Keratinocyte (primary cell): ENCODE data around the gene EXOC8. TPM values are rescaled to one million over a fixed set of nuclear protein-coding genes. Genes with fewer than 3 reads are reported as not detected.

Experiments used
- DNase-seq: peaks from one replicate; pipeline ENCODE4 v3.0.0-alpha.2; 2011; ENCODE audit warnings: low read depth, missing footprints, low spot score
- FAIRE-seq: peaks from 2 replicates; lab custom pipeline; 2011; peaks lifted over from hg19 to GRCh38; lab: Jason Lieb, UNC
- H2AFZ ChIP-seq: 2 replicates; pipeline ENCODE4 v1.6.0; 2012; ENCODE audit warnings: low read length, control low read depth, inconsistent platforms; ENCODE audit not compliant: control insufficient read depth
- H3K27ac ChIP-seq: 2 replicates; pipeline ENCODE4 v1.5.1; 2011; ENCODE audit warnings: low read length; ENCODE audit not compliant: control insufficient read depth, insufficient read depth
- H3K27me3 ChIP-seq: 3 replicates; pipeline ENCODE4 v1.6.0; 2011; ENCODE audit warnings: low read length; ENCODE audit not compliant: control insufficient read depth, insufficient read depth; ENCODE audit errors: extremely low read depth
- H3K36me3 ChIP-seq, 2 experiments: 2 replicates in 1 of 2; 3 replicates in 1 of 2; pipeline ENCODE4 v1.5.1; 2011; ENCODE audit warnings: low read length in 2 of 2, mild to moderate bottlenecking in 1 of 2; ENCODE audit not compliant: control insufficient read depth in 2 of 2, insufficient read depth in 2 of 2; ENCODE audit errors: extremely low read depth in 1 of 2
- H3K4me1 ChIP-seq: 3 replicates; pipeline ENCODE4 v1.5.1; 2011; ENCODE audit warnings: low read length; ENCODE audit not compliant: control insufficient read depth, insufficient read depth; ENCODE audit errors: extremely low read depth
- H3K4me2 ChIP-seq: 3 replicates; pipeline ENCODE4 v1.6.0; 2011; ENCODE audit warnings: low read depth, low read length; ENCODE audit not compliant: control insufficient read depth, insufficient read depth; ENCODE audit errors: extremely low read depth
- H3K4me3 ChIP-seq, 3 experiments: fragments of 200-600 bp in 1 of 3; sonication (generic) in 1 of 3; 2 replicates in 2 of 3; 3 replicates in 1 of 3; pipeline ENCODE4 v1.5.1; 2011 to 2016; ENCODE audit warnings: low read length in 3 of 3, mild to moderate bottlenecking in 3 of 3, control low read depth in 2 of 3, inconsistent platforms in 1 of 3, low read depth in 1 of 3, mixed read lengths in 1 of 3, mixed run types in 1 of 3, moderate library complexity in 1 of 3; ENCODE audit not compliant: control insufficient read depth in 2 of 3, insufficient read depth in 2 of 3; ENCODE audit errors: extremely low read depth in 1 of 3
- H3K79me2 ChIP-seq: 2 replicates; pipeline ENCODE4 v1.6.0; 2012; ENCODE audit warnings: low read length; ENCODE audit not compliant: control insufficient read depth, insufficient read depth
- H3K9ac ChIP-seq: 3 replicates; pipeline ENCODE4 v1.6.0; 2011; ENCODE audit warnings: low read length; ENCODE audit not compliant: control insufficient read depth, insufficient read depth; ENCODE audit errors: extremely low read depth
- H3K9me1 ChIP-seq: 3 replicates; pipeline ENCODE4 v1.6.0; 2011; ENCODE audit warnings: low read length; ENCODE audit not compliant: control insufficient read depth, insufficient read depth; ENCODE audit errors: extremely low read depth
- H3K9me3 ChIP-seq: 2 replicates; pipeline ENCODE4 v1.5.1; 2012; ENCODE audit warnings: low read depth, low read length; ENCODE audit not compliant: control insufficient read depth
- H4K20me1 ChIP-seq: 3 replicates; pipeline ENCODE4 v1.6.0; 2011; ENCODE audit warnings: low read length; ENCODE audit not compliant: control insufficient read depth, insufficient read depth; ENCODE audit errors: extremely low read depth
- EZH2 ChIP-seq: IDR thresholded peaks from one replicate; pipeline ENCODE4 v1.6.1; 2012; ENCODE audit warnings: inconsistent platforms, mild to moderate bottlenecking, low read length, moderate library complexity
- dilution Hi-C: fragments of 300-500 bp; cut with MboI; formaldehyde crosslinking; loops from one replicate; pipeline ENCODE4 v1.7.0; 2020; ENCODE audit warnings: low sequenced_read_pairs; ENCODE audit not compliant: extremely low pct_ligation_motif_present
- polyA plus RNA-seq, 5 experiments: library from polyadenylated mRNA; depleted of rRNA in 3 of 5; stranded (reverse) in 3 of 5; stranded (forward) in 1 of 5; unstranded in 1 of 5; fragments of >200 nt; gene quantifications; 1 replicate in 1 of 5; 2 replicates in 3 of 5; 3 replicates in 1 of 5; pipeline versions ENCODE4 v1.2.1 to v1.2.3, GENCODE V29; 2011 to 2012; ENCODE audit warnings: missing spikeins in 2 of 5, low read depth in 1 of 5, low replicate concordance in 1 of 5
- TF ChIP-seq, protein P1 (sequence below), 3 experiments: IDR thresholded peaks in 1 of 3; conservative IDR thresholded peaks in 1 of 3; optimal IDR thresholded peaks in 1 of 3; 2 replicates in 2 of 3; 3 replicates in 1 of 3; pipeline versions ENCODE3 to v1.5.1; 2011; ENCODE audit warnings: low read length in 3 of 3, mild to moderate bottlenecking in 3 of 3, moderate library complexity in 2 of 3, control low read depth in 1 of 3, inconsistent platforms in 1 of 3; ENCODE audit not compliant: insufficient read depth in 2 of 3; ENCODE audit errors: extremely low read depth in 1 of 3

The EXOC8 gene
- polyA plus RNA-seq, 1 donor (not counting 4 experiments of a cell fraction or from before 2014, with no cell fraction given), result 6.9 TPM

DNA sequence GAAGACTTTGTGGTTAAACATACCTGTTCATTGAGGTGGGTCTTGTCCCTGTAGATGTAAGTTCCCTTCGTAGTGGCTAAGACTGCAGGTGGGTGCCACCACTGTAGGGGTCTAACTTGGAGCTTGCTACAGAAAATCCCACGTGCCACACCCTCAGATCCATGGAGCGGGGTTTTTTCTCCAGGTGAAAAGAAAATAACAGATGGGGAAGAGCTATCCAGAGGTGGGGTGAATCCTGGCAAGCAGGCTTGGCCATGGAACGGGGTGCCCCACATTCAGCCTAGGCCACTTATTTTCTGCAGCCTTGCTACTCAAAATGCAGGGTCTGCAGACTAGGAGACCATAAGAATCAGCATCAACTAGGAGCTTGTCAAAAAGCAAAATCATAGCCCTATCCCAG lies 24.0 kb downstream of the EXOC8 start:
- no peak overlapping the region for H2AFZ ChIP-seq
- H3K9ac ChIP-seq, result no peak overlapping the region
- H3K9me1 ChIP-seq, result no peaks in the 10 kb centered on the region
- no peaks in the 10 kb centered on the region for H3K9me3 ChIP-seq
- no peak overlapping the region for H3K4me3 ChIP-seq
- no peak overlapping the region for H3K4me2 ChIP-seq
- no peaks in the 10 kb centered on the region for H4K20me1 ChIP-seq
- TF ChIP-seq, protein P1, sequence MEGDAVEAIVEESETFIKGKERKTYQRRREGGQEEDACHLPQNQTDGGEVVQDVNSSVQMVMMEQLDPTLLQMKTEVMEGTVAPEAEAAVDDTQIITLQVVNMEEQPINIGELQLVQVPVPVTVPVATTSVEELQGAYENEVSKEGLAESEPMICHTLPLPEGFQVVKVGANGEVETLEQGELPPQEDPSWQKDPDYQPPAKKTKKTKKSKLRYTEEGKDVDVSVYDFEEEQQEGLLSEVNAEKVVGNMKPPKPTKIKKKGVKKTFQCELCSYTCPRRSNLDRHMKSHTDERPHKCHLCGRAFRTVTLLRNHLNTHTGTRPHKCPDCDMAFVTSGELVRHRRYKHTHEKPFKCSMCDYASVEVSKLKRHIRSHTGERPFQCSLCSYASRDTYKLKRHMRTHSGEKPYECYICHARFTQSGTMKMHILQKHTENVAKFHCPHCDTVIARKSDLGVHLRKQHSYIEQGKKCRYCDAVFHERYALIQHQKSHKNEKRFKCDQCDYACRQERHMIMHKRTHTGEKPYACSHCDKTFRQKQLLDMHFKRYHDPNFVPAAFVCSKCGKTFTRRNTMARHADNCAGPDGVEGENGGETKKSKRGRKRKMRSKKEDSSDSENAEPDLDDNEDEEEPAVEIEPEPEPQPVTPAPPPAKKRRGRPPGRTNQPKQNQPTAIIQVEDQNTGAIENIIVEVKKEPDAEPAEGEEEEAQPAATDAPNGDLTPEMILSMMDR (optimal IDR thresholded peaks at IDR 0.05 in 1 of 3, IDR thresholded peaks at IDR 0.05 in 1 of 3, conservative IDR thresholded peaks at IDR 0.05 in 1 of 3; ENCODE audit: extremely low read depth in 1 of 3, insufficient read depth in 2 of 3, low read length in 3 of 3), result no peak
- TF ChIP-seq EZH2, result no peak
- no peak for DNase-seq
- no peak for FAIRE-seq
- no peaks in the 10 kb centered on the region for H3K36me3 ChIP-seq
- no peaks in the 10 kb centered on the region for H3K79me2 ChIP-seq
- no peaks in the 10 kb centered on the region for H3K27me3 ChIP-seq
- H3K4me1 ChIP-seq, result no peaks in the 10 kb centered on the region
- H3K27ac ChIP-seq, result no peak overlapping the region
- dilution Hi-C loops, result no loop called here

GRCh38 chr1:231312432-231312788 lies 25.2 kb downstream of the EXOC8 start:
- Histone ChIP-seq H3K4me2 (no peak overlapping the region), H3K9ac (no peak overlapping the region), H3K27ac (no peak overlapping the region), H4K20me1 (no peaks in the 10 kb centered on the region), H3K9me3 (no peaks in the 10 kb centered on the region), H3K27me3 (no peaks in the 10 kb centered on the region), H2AFZ (no peak overlapping the region), H3K79me2 (no peaks in the 10 kb centered on the region), H3K4me1 (no peaks in the 10 kb centered on the region), H3K36me3 (no peaks in the 10 kb centered on the region), H3K9me1 (no peaks in the 10 kb centered on the region), H3K4me3 (no peak overlapping the region)
- dilution Hi-C loops, result no loop called here
- DNase-seq (no peak), FAIRE-seq (no peak)
- TF ChIP-seq, protein P1 (optimal IDR thresholded peaks at IDR 0.05 in 1 of 3, IDR thresholded peaks at IDR 0.05 in 1 of 3, conservative IDR thresholded peaks at IDR 0.05 in 1 of 3; ENCODE audit: extremely low read depth in 1 of 3, insufficient read depth in 2 of 3, low read length in 3 of 3), result no peak
